GM19397 (cell line): Measurements from ENCODE around the gene CDH20.
A peak's percentile ranks its signal among the peaks of the same experiment; 100 is the strongest.

ENCODE experiments used
- ATAC-seq: cut with Tn5 transposase; IDR thresholded peaks from one replicate; pipeline ENCODE4 v1.9.1; 2021; ENCODE audit warnings: mild to moderate bottlenecking, moderate library complexity; ENCODE audit not compliant: unreplicated experiment

CDH20 gene

GRCh38 chr18:61572084-61572655, 238.9 kb downstream of the CDH20 start:
- no peak for ATAC-seq

- ATAC-seq: no peak
These were observed 239.6 kb downstream of the CDH20 start for GRCh38 chr18:61572871-61573270.

- ATAC-seq: no peak
These were observed 241.4 kb downstream of the CDH20 start for GRCh38 chr18:61574665-61575064.

GRCh38 chr18:61575419-61575818, 242.2 kb downstream of the CDH20 start:
- ATAC-seq: no peak

- no peak for ATAC-seq
These were observed 245.6 kb downstream of the CDH20 start for GRCh38 chr18:61578846-61579245.

GRCh38 chr18:61579581-61579980, 246.4 kb downstream of the CDH20 start:
- no peak for ATAC-seq

GRCh38 chr18:61580046-61580445, 246.8 kb downstream of the CDH20 start:
- ATAC-seq: no peak

GRCh38 chr18:61581578-61582201, 248.5 kb downstream of the CDH20 start:
- ATAC-seq: peak; percentile 83

- ATAC-seq: no peak
These were observed 249.0 kb downstream of the CDH20 start for GRCh38 chr18:61582202-61582710.

GRCh38 chr18:61583548-61583947, 250.3 kb downstream of the CDH20 start:
- no peak for ATAC-seq

GRCh38 chr18:61587865-61588264, 254.6 kb downstream of the CDH20 start:
- no peak for ATAC-seq

GRCh38 chr18:61589053-61589723, 256.0 kb downstream of the CDH20 start:
- ATAC-seq: no peak

GRCh38 chr18:61589724-61590065, 256.5 kb downstream of the CDH20 start:
- ATAC-seq: no peak

- ATAC-seq: no peak
These were observed 258.0 kb downstream of the CDH20 start for GRCh38 chr18:61591253-61591652.

- ATAC-seq: no peak
These were observed 262.5 kb downstream of the CDH20 start for GRCh38 chr18:61595615-61596251.

GRCh38 chr18:61596296-61596695, 263.1 kb downstream of the CDH20 start:
- no peak for ATAC-seq

- no peak for ATAC-seq
These were observed 264.1 kb downstream of the CDH20 start for GRCh38 chr18:61597316-61597715.

GRCh38 chr18:61600422-61600821, 267.2 kb downstream of the CDH20 start:
- no peak for ATAC-seq

- no peak for ATAC-seq
These were observed 269.6 kb downstream of the CDH20 start for GRCh38 chr18:61602836-61603235.
